HepG2 (cell line): ENCODE measurements around the gene CACNB4. TPM values are rescaled to one million over a fixed set of nuclear protein-coding genes. Genes with fewer than 3 reads are reported as not detected.
A peak's percentile ranks its signal among the peaks of the same experiment; 100 is the strongest.

Experiments
- AHR ChIP-seq: IDR thresholded peaks from 2 replicates; pipeline ENCODE4 v1.6.1; 2018; ENCODE audit warnings: missing genetic modification reagents, missing compliant biosample characterization
- ARID5B ChIP-seq: IDR thresholded peaks from 2 replicates; pipeline ENCODE4 v1.4.0; 2020; ENCODE audit warnings: mild to moderate bottlenecking, missing genetic modification reagents
- CBX5 ChIP-seq: sonication (generic); formaldehyde crosslinking; IDR thresholded peaks from 2 replicates; pipeline ENCODE4 v1.4.0; 2020; ENCODE audit warnings: missing genetic modification reagents, borderline replicate concordance
- CEBPB ChIP-seq: IDR thresholded peaks from 2 replicates; pipeline ENCODE4 v1.6.1; 2011; ENCODE audit warnings: low read depth, low read length, improper control_type of control experiment, borderline replicate concordance
- CHD4 ChIP-seq: fragments of 200-600 bp; sonication (generic); IDR thresholded peaks from 2 replicates; pipeline ENCODE4 v1.7.0; 2017; ENCODE audit warnings: mild to moderate bottlenecking, low read length, borderline replicate concordance
- EP300 ChIP-seq, 3 experiments: sonication (generic) in 1 of 3; formaldehyde crosslinking in 1 of 3; IDR thresholded peaks; 2 replicates each; pipeline versions ENCODE4 v1.5.1 to v1.6.1; 2011 to 2020; ENCODE audit warnings: low read depth in 2 of 3, low read length in 2 of 3, borderline replicate concordance in 1 of 3, improper control_type of control experiment in 1 of 3, mild to moderate bottlenecking in 1 of 3, missing genetic modification reagents in 1 of 3, moderate library complexity in 1 of 3
- HNRNPLL ChIP-seq: fragments of 200-400 bp; formaldehyde crosslinking; IDR thresholded peaks from 2 replicates; pipeline ENCODE4 v1.6.1; 2017; ENCODE audit warnings: mild to moderate bottlenecking, low read depth, low read length; ENCODE audit not compliant: poor library complexity, severe bottlenecking
- JUNB ChIP-seq: sonication (generic); formaldehyde crosslinking; IDR thresholded peaks from 2 replicates; pipeline ENCODE4 v1.8.0; 2022; ENCODE audit warnings: missing genetic modification reagents, mild to moderate bottlenecking, borderline replicate concordance
- MYNN ChIP-seq: sonication (generic); formaldehyde crosslinking; IDR thresholded peaks from 2 replicates; pipeline ENCODE4 v1.4.0; 2020; ENCODE audit warnings: mild to moderate bottlenecking, low read depth, missing genetic modification reagents
- POGZ ChIP-seq: sonication (generic); formaldehyde crosslinking; IDR thresholded peaks from 2 replicates; pipeline ENCODE4 v1.4.0; 2020; ENCODE audit warnings: mild to moderate bottlenecking, missing genetic modification reagents
- RARA ChIP-seq: IDR thresholded peaks from 2 replicates; pipeline ENCODE4 v1.6.1; 2016; ENCODE audit warnings: missing genetic modification reagents, missing compliant biosample characterization
- SKI ChIP-seq: fragments of 450-650 bp; IDR thresholded peaks from one replicate; pipeline ENCODE4 v1.6.1; 2018; ENCODE audit warnings: mild to moderate bottlenecking; ENCODE audit not compliant: partially characterized antibody
- TBL1XR1 ChIP-seq: fragments of 150-350 bp; IDR thresholded peaks from 2 replicates; pipeline ENCODE4 v1.6.1; 2014; ENCODE audit warnings: borderline replicate concordance, low read length; ENCODE audit not compliant: partially characterized antibody
- TSC22D2 ChIP-seq: sonication (generic); formaldehyde crosslinking; IDR thresholded peaks from 2 replicates; pipeline ENCODE4 v1.5.1; 2020; ENCODE audit warnings: missing genetic modification reagents, mild to moderate bottlenecking, borderline replicate concordance
- ZNF546 ChIP-seq: sonication (generic); formaldehyde crosslinking; conservative IDR thresholded peaks from 2 replicates; pipeline ENCODE4 v1.8.1; 2023; ENCODE audit warnings: mild to moderate bottlenecking, missing genetic modification reagents
- ZNF614 ChIP-seq: IDR thresholded peaks from 2 replicates; pipeline ENCODE4 v1.6.1; 2018; ENCODE audit warnings: missing biosample characterization, missing genetic modification reagents, inconsistent platforms, borderline replicate concordance
- ZNF616 ChIP-seq: sonication (generic); formaldehyde crosslinking; IDR thresholded peaks from 2 replicates; pipeline ENCODE4 v1.5.0; 2020; ENCODE audit warnings: low read depth, mild to moderate bottlenecking, missing genetic modification reagents
- polyA plus RNA-seq, 8 experiments: library from polyadenylated mRNA; depleted of rRNA in 3 of 8; stranded (reverse) in 7 of 8; unstranded in 1 of 8; fragments of >200 nt; fragmentation: Illumina TruSeq in 4 of 8; extraction: Trizol in 4 of 8; gene quantifications; 2 replicates each; pipeline versions ENCODE4 v1.2.1 to v1.2.3, GENCODE V29; 2011 to 2016; ENCODE audit warnings: low read depth in 4 of 8, missing spikeins in 1 of 8, mixed read lengths in 1 of 8; ENCODE audit not compliant: insufficient read depth in 1 of 8
- total RNA-seq, 5 experiments: library from RNA; depleted of rRNA; stranded (reverse); fragments of >200 nt; fragmentation: Illumina TruSeq; extraction: Trizol; gene quantifications; 2 replicates each; pipeline ENCODE4 v1.2.3, GENCODE V29; 2016; ENCODE audit warnings: low read depth in 1 of 5
- TF ChIP-seq, protein P1 (sequence below): sonication (generic); formaldehyde crosslinking; IDR thresholded peaks from 2 replicates; pipeline ENCODE4 v1.4.0; 2020; ENCODE audit warnings: missing genetic modification reagents, borderline replicate concordance
- TF ChIP-seq, protein P2 (sequence below): sonication (generic); formaldehyde crosslinking; IDR thresholded peaks from 2 replicates; pipeline ENCODE4 v1.5.1; 2020; ENCODE audit warnings: missing genetic modification reagents, mild to moderate bottlenecking, borderline replicate concordance

Gene CACNB4
- total and polyA plus RNA-seq, 2 of the 13 experiments (the other 11 are each of a cell fraction or from before 2014, with no cell fraction given), result 5.1 to 14.3 TPM

GRCh38 chr2:151989378-151989777, 109.5 kb downstream of the CACNB4 start (continued):
- TF ChIP-seq EP300 (IDR thresholded peaks at IDR 0.05; ENCODE audit: low read depth in 2 of 2, low read length in 2 of 2) (peak in 1 of 2 experiments; percentile 58; a peak in 2 of 4 replicates), EP300 (CRISPR knock-in tag; IDR thresholded peaks at IDR 0.05; ENCODE audit: borderline replicate concordance) (no peak), TBL1XR1 (no peak), ZNF546 (CRISPR knock-in tag) (no peak), MYNN (CRISPR knock-in tag) (no peak), CEBPB (no peak), ZNF616 (no peak), ARID5B (CRISPR knock-in tag) (peak; percentile 85), SKI (peak; percentile 8), JUNB (CRISPR knock-in tag) (no peak; the same call in 1 of the 2 replicates), TSC22D2 (CRISPR knock-in tag) (no peak), ZNF614 (CRISPR knock-in tag) (no peak), POGZ (CRISPR knock-in tag) (peak; percentile 64), RARA (peak; percentile 83), AHR (CRISPR knock-in tag) (no peak), CBX5 (CRISPR knock-in tag) (no peak), CHD4 (peak; percentile 85; the same call in 1 of the 2 replicates), HNRNPLL (no peak)
- TF ChIP-seq, protein P1, sequence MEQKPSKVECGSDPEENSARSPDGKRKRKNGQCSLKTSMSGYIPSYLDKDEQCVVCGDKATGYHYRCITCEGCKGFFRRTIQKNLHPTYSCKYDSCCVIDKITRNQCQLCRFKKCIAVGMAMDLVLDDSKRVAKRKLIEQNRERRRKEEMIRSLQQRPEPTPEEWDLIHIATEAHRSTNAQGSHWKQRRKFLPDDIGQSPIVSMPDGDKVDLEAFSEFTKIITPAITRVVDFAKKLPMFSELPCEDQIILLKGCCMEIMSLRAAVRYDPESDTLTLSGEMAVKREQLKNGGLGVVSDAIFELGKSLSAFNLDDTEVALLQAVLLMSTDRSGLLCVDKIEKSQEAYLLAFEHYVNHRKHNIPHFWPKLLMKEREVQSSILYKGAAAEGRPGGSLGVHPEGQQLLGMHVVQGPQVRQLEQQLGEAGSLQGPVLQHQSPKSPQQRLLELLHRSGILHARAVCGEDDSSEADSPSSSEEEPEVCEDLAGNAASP (CRISPR knock-in tag), result no peak
- TF ChIP-seq, protein P2, sequence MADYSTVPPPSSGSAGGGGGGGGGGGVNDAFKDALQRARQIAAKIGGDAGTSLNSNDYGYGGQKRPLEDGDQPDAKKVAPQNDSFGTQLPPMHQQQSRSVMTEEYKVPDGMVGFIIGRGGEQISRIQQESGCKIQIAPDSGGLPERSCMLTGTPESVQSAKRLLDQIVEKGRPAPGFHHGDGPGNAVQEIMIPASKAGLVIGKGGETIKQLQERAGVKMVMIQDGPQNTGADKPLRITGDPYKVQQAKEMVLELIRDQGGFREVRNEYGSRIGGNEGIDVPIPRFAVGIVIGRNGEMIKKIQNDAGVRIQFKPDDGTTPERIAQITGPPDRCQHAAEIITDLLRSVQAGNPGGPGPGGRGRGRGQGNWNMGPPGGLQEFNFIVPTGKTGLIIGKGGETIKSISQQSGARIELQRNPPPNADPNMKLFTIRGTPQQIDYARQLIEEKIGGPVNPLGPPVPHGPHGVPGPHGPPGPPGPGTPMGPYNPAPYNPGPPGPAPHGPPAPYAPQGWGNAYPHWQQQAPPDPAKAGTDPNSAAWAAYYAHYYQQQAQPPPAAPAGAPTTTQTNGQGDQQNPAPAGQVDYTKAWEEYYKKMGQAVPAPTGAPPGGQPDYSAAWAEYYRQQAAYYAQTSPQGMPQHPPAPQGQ (CRISPR knock-in tag), result no peak
